Endothelial cell of umbilical vein (primary cell): ENCODE results near the gene FNDC3A. TPM values are rescaled to one million over a fixed set of nuclear protein-coding genes. Genes with fewer than 3 reads are reported as not detected.

ENCODE experiments used
- BruUV-seq: library from RNA; stranded (reverse); fragments of 400-500 nt; replicated peaks from 2 replicates; lab custom pipeline; 2021; lab: Mats Ljungman, UMichigan
- CTCF ChIA-PET: fragments of 300-600, 350-600 bp; sonication (Branson Sonifier 250); formaldehyde crosslinking; loops from one replicate; lab custom pipeline; 2021; ENCODE audit warnings: antibody characterized with exemption, inconsistent platforms; lab: Charles Lee
- POLR2A ChIA-PET: fragments of 300-600, 350-600 bp; sonication (Branson Sonifier 250); formaldehyde crosslinking; loops from one replicate; lab custom pipeline; 2021; ENCODE audit warnings: antibody characterized with exemption, inconsistent platforms; lab: Charles Lee
- DNase-seq: peaks from one replicate; pipeline ENCODE4 v3.0.0-alpha.2; 2011; ENCODE audit warnings: low read depth, low spot score
- FAIRE-seq: peaks from 2 replicates; lab custom pipeline; 2011; peaks lifted over from hg19 to GRCh38; lab: Jason Lieb, UNC
- H2AFZ ChIP-seq: 2 replicates; pipeline ENCODE4 v1.6.0; 2012; ENCODE audit warnings: low read depth, low read length, control low read depth, inconsistent platforms
- H3K27ac ChIP-seq: 2 replicates; pipeline ENCODE4 v1.5.1; 2011; ENCODE audit warnings: low read depth, mild to moderate bottlenecking, control low read depth, low read length, moderate library complexity; ENCODE audit not compliant: insufficient read depth
- H3K27me3 ChIP-seq, 2 experiments: 2 replicates each; pipeline versions ENCODE4 v1.6.0 to v1.6.1; 2011; ENCODE audit warnings: low read length in 2 of 2, mixed read lengths in 1 of 2; ENCODE audit not compliant: control insufficient read depth in 2 of 2, insufficient read depth in 2 of 2
- H3K36me3 ChIP-seq, 2 experiments: 2 replicates in 1 of 2; 3 replicates in 1 of 2; pipeline ENCODE4 v1.5.1; 2011; ENCODE audit warnings: low read length in 2 of 2, mild to moderate bottlenecking in 1 of 2, moderate library complexity in 1 of 2; ENCODE audit not compliant: control insufficient read depth in 2 of 2, insufficient read depth in 2 of 2; ENCODE audit errors: extremely low read depth in 1 of 2
- H3K4me1 ChIP-seq: 3 replicates; pipeline ENCODE4 v1.5.1; 2011; ENCODE audit warnings: mild to moderate bottlenecking, low read length; ENCODE audit not compliant: control insufficient read depth, insufficient read depth; ENCODE audit errors: extremely low read depth
- H3K4me2 ChIP-seq: 2 replicates; pipeline ENCODE4 v1.6.1; 2011; ENCODE audit warnings: low read length, control low read depth, mixed read lengths; ENCODE audit not compliant: insufficient read depth
- H3K4me3 ChIP-seq, 3 experiments: fragments of 200-600 bp in 1 of 3; sonication (generic), shearing (Covaris generic) in 1 of 3; replicated peaks in 1 of 3; 2 replicates each; pipeline ENCODE4 v1.5.1; 2011 to 2016; ENCODE audit warnings: control low read depth in 3 of 3, low read length in 3 of 3, mild to moderate bottlenecking in 2 of 3, inconsistent platforms in 1 of 3, low read depth in 1 of 3, moderate library complexity in 1 of 3; ENCODE audit not compliant: insufficient read depth in 1 of 3
- H3K79me2 ChIP-seq: 2 replicates; pipeline ENCODE4 v1.6.0; 2012; ENCODE audit warnings: low read length, inconsistent platforms; ENCODE audit not compliant: control insufficient read depth, insufficient read depth
- H3K9ac ChIP-seq: replicated peaks from 2 replicates; pipeline ENCODE3; 2011; ENCODE audit warnings: low read length, control low read depth; ENCODE audit not compliant: insufficient read depth; ENCODE audit errors: extremely low read depth
- H3K9me1 ChIP-seq: replicated peaks from 3 replicates; pipeline ENCODE4 v1.6.0; 2011; ENCODE audit warnings: mild to moderate bottlenecking, low read length; ENCODE audit not compliant: control insufficient read depth, insufficient read depth; ENCODE audit errors: extremely low read depth
- H3K9me3 ChIP-seq: replicated peaks from 2 replicates; pipeline ENCODE4 v1.5.1; 2012; ENCODE audit warnings: low read length, inconsistent platforms; ENCODE audit not compliant: control insufficient read depth, insufficient read depth
- H4K20me1 ChIP-seq: replicated peaks from 2 replicates; pipeline ENCODE3; 2011; ENCODE audit warnings: mild to moderate bottlenecking, low read length; ENCODE audit not compliant: control insufficient read depth, insufficient read depth; ENCODE audit errors: extremely low read depth
- CTCF ChIP-seq, 2 donors: IDR thresholded peaks; 1 replicate in 1 of 2; 2 replicates in 1 of 2; pipeline ENCODE4 v1.5.1; 2011; ENCODE audit warnings: low read length in 2 of 2, mild to moderate bottlenecking in 2 of 2, moderate library complexity in 2 of 2, control low read depth in 1 of 2, inconsistent platforms in 1 of 2, low read depth in 1 of 2; ENCODE audit not compliant: insufficient read depth in 1 of 2; ENCODE audit errors: extremely low read depth in 1 of 2
- EZH2 ChIP-seq: IDR thresholded peaks from 2 replicates; pipeline ENCODE4 v1.6.1; 2012; ENCODE audit warnings: borderline replicate concordance, low read depth, mild to moderate bottlenecking, moderate library complexity, low read length, inconsistent platforms; ENCODE audit not compliant: severe bottlenecking
- FOS ChIP-seq: IDR thresholded peaks from 2 replicates; pipeline ENCODE4 v1.6.1; 2011; ENCODE audit warnings: mild to moderate bottlenecking, low read length, moderate library complexity, borderline replicate concordance; ENCODE audit not compliant: insufficient read depth
- GATA2 ChIP-seq: IDR thresholded peaks from 2 replicates; pipeline ENCODE4 v1.7.0; 2011; ENCODE audit warnings: low read depth, mild to moderate bottlenecking, moderate library complexity, mixed read lengths, low read length; ENCODE audit not compliant: insufficient read length, insufficient read depth
- JUN ChIP-seq: IDR thresholded peaks from 2 replicates; pipeline ENCODE4 v1.6.1; 2011; ENCODE audit warnings: borderline replicate concordance, low read depth; ENCODE audit not compliant: insufficient read length, insufficient read depth
- MAX ChIP-seq: IDR thresholded peaks from 2 replicates; pipeline ENCODE4 v1.6.1; 2011; ENCODE audit not compliant: insufficient read depth, insufficient read length
- MYC ChIP-seq: IDR thresholded peaks from one replicate; pipeline ENCODE4 v1.6.1; 2011; ENCODE audit warnings: mild to moderate bottlenecking, low read depth, low read length
- POLR2A ChIP-seq: IDR thresholded peaks from 2 replicates; pipeline ENCODE4 v1.6.1; 2012; ENCODE audit warnings: low read depth, mild to moderate bottlenecking, control low read depth, low read length
- POLR2AphosphoS5 ChIP-seq: IDR thresholded peaks from 2 replicates; pipeline ENCODE4 v1.6.1; 2012; ENCODE audit warnings: low read depth, mild to moderate bottlenecking, control low read depth, low read length, moderate library complexity; ENCODE audit not compliant: insufficient read depth
- dilution Hi-C: fragments of 300-500 bp; cut with MboI; formaldehyde crosslinking; loops from one replicate; pipeline ENCODE4 v1.15.0; 2019; ENCODE audit warnings: low sequenced_read_pairs; ENCODE audit not compliant: extremely low pct_ligation_motif_present
- intact Hi-C: fragments of 100-400 bp; cut with micrococcal nuclease; formaldehyde crosslinking; loops from one replicate; pipeline ENCODE4 v1.10.0; 2022
- polyA plus RNA-seq, 4 experiments: library from polyadenylated mRNA; depleted of rRNA in 3 of 4; stranded (reverse) in 3 of 4; unstranded in 1 of 4; fragments of >200 nt; gene quantifications; 2 replicates each; pipeline versions ENCODE4 v1.2.1 to v1.2.3, GENCODE V29; 2011 to 2012; ENCODE audit warnings: missing spikeins in 1 of 4
- total RNA-seq: library from RNA; stranded (reverse); gene quantifications from 2 replicates; pipeline ENCODE4 v1.2.3, GENCODE V29; 2021

Gene FNDC3A
- total and polyA plus RNA-seq, 2 donors (not counting 3 experiments of a cell fraction or from before 2014, with no cell fraction given), result 26.3 to 50.8 TPM

DNA sequence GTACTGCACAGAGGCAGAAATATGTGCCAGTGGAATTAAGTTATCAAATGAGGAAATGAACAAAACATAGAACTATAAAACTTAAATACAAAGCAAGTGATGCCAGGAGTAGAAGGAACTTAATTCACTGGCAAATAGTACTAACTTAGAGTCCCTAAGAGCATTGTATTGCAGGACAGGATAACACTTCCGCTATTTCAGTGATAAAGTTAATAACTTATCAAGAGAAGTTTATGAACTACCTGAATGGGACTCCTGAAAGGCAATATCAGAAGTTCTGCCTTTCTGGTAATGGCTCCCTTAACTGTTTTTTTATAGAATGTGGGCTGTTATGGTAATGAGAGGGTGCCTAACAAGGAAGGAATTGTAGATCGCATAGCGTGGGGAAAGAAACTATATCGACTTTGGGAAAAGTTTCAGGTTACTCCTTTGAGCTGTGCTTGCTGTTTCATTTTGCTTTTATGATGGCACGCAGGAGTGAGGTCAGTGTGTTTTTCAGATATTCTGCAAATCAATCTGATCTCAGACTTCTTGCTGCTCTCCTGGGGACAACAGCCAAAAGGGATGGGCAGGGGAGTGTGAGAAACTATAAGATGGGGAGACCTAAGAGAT is 149.1 kb downstream of the FNDC3A start:
- Histone ChIP-seq H4K20me1 (peaks cover 2% of the 10 kb centered on the region), H3K4me3 (no peak overlapping the region), H3K4me2 (no peak overlapping the region), H3K4me1 (no peaks in the 10 kb centered on the region), H3K79me2 (peaks cover 36% of the 10 kb centered on the region), H3K9me1 (no peaks in the 10 kb centered on the region), H3K27me3 (no peaks in the 10 kb centered on the region), H3K27ac (no peak overlapping the region), H2AFZ (no peak overlapping the region), H3K36me3 (peaks cover 0 to 5% of the 10 kb centered on the region in 2 experiments), H3K9me3 (no peaks in the 10 kb centered on the region), H3K9ac (no peak overlapping the region)
- FAIRE-seq (no peak), DNase-seq (no peak)
- intact Hi-C loops, result no loop called here
- CTCF ChIA-PET, result interaction anchor here (1.4 kb wide), 1 partner anchor 20 kb away, joined by 3 read pairs; no protein-coding TSS in a partner anchor
- dilution Hi-C loops, result no loop called here
- TF ChIP-seq POLR2AphosphoS5 (no peak), EZH2 (no peak), GATA2 (no peak), MYC (no peak), JUN (no peak), POLR2A (no peak), MAX (no peak), CTCF (IDR thresholded peaks at IDR 0.05; ENCODE audit: extremely low read depth in 1 of 2, insufficient read depth in 1 of 2, low read depth in 1 of 2, low read length in 2 of 2) (no peak), FOS (no peak)
- no TSS peak for BruUV-seq
- POLR2A ChIA-PET, result interaction anchor here (0.9 kb wide), 1 partner anchor 14 kb away, joined by 4 read pairs; no protein-coding TSS in a partner anchor
